CD14-positive monocyte (primary cell): ENCODE measurements around the gene FOXO6. TPM values are rescaled to one million over a fixed set of nuclear protein-coding genes. Genes with fewer than 3 reads are reported as not detected.

Experiments
- DNase-seq, 3 donors: peaks; one replicate each; pipeline ENCODE4 v3.0.0-alpha.2; 2011 to 2022
- H2AFZ ChIP-seq: 2 replicates; pipeline ENCODE4 v1.6.0; 2012; ENCODE audit warnings: mild to moderate bottlenecking, low read depth, low read length, inconsistent platforms; ENCODE audit not compliant: insufficient read depth, poor library complexity, severe bottlenecking
- H3K27ac ChIP-seq, 2 donors: 1 replicate in 1 of 2; 2 replicates in 1 of 2; pipeline ENCODE4 v1.5.1; 2012 to 2013; ENCODE audit warnings: low read length in 2 of 2, control low read depth in 1 of 2, inconsistent platforms in 1 of 2, low read depth in 1 of 2, mild to moderate bottlenecking in 1 of 2
- H3K27me3 ChIP-seq, 2 donors: one replicate each; pipeline versions ENCODE4 v1.6.0 to v1.6.1; 2011 to 2013; ENCODE audit warnings: low read length in 2 of 2; ENCODE audit not compliant: control insufficient read depth in 2 of 2, insufficient read depth in 2 of 2
- H3K36me3 ChIP-seq, 2 donors: replicated peaks in 1 of 2; 1 replicate in 1 of 2; 2 replicates in 1 of 2; pipeline versions ENCODE4 v1.5.1 to v1.6.1; 2012 to 2013; ENCODE audit warnings: low read length in 2 of 2, control low read depth in 1 of 2, inconsistent platforms in 1 of 2, mild to moderate bottlenecking in 1 of 2; ENCODE audit not compliant: insufficient read depth in 2 of 2, control insufficient read depth in 1 of 2
- H3K4me1 ChIP-seq, 2 donors: 1 replicate in 1 of 2; 2 replicates in 1 of 2; pipeline versions ENCODE4 v1.5.1 to v1.6.1; 2012 to 2013; ENCODE audit warnings: low read length in 2 of 2, control low read depth in 1 of 2, inconsistent platforms in 1 of 2, mild to moderate bottlenecking in 1 of 2, moderate library complexity in 1 of 2; ENCODE audit not compliant: insufficient read depth in 2 of 2, control insufficient read depth in 1 of 2
- H3K4me2 ChIP-seq: replicated peaks from 2 replicates; pipeline ENCODE3; 2012; ENCODE audit warnings: low read length, moderate library complexity, mild to moderate bottlenecking; ENCODE audit not compliant: poor library complexity, severe bottlenecking; ENCODE audit errors: extremely low read depth
- H3K4me3 ChIP-seq, 3 experiments: fragments of 200-600 bp in 1 of 3; sonication (generic) in 1 of 3; replicated peaks in 1 of 3; 1 replicate in 2 of 3; 2 replicates in 1 of 3; pipeline ENCODE4 v1.5.1; 2011 to 2013; ENCODE audit warnings: low read length in 3 of 3, mild to moderate bottlenecking in 3 of 3, control low read depth in 2 of 3, low read depth in 2 of 3, inconsistent platforms in 1 of 3, moderate library complexity in 1 of 3
- H3K79me2 ChIP-seq: 2 replicates; pipeline ENCODE4 v1.6.0; 2012; ENCODE audit warnings: mild to moderate bottlenecking, control low read depth, inconsistent platforms, low read length, moderate library complexity; ENCODE audit not compliant: insufficient read depth
- H3K9ac ChIP-seq: 2 replicates; pipeline ENCODE4 v1.6.0; 2017; ENCODE audit warnings: low read length, mild to moderate bottlenecking; ENCODE audit not compliant: insufficient read depth, poor library complexity, severe bottlenecking
- H3K9me3 ChIP-seq, 2 donors: replicated peaks in 1 of 2; 1 replicate in 1 of 2; 2 replicates in 1 of 2; pipeline versions ENCODE4 v1.5.1 to v1.6.1; 2012 to 2013; ENCODE audit warnings: low read length in 2 of 2, control low read depth in 1 of 2; ENCODE audit not compliant: control insufficient read depth in 1 of 2, insufficient read depth in 1 of 2
- H4K20me1 ChIP-seq: 2 replicates; pipeline ENCODE4 v1.6.0; 2012; ENCODE audit warnings: mild to moderate bottlenecking, low read length, control low read depth, moderate library complexity; ENCODE audit not compliant: insufficient read depth
- H3K27ac Mint-ChIP-seq, 7 donors: one replicate each; pipeline ENCODE4 v1.8.0; 2020; ENCODE audit warnings: mild to moderate bottlenecking in 7 of 7, mixed read lengths in 7 of 7, moderate library complexity in 6 of 7, inconsistent platforms in 2 of 7
- H3K27me3 Mint-ChIP-seq, 3 donors: one replicate each; pipeline ENCODE4 v1.8.0; 2021 to 2022; ENCODE audit warnings: low read depth in 3 of 3, mild to moderate bottlenecking in 3 of 3, mixed read lengths in 3 of 3, moderate library complexity in 3 of 3, inconsistent platforms in 1 of 3
- H3K36me3 Mint-ChIP-seq, 2 donors: one replicate each; pipeline ENCODE4 v1.8.0; 2020; ENCODE audit warnings: mixed read lengths in 2 of 2, inconsistent platforms in 1 of 2, mild to moderate bottlenecking in 1 of 2
- H3K4me1 Mint-ChIP-seq: one replicate; pipeline ENCODE4 v1.8.0; 2020; ENCODE audit warnings: mild to moderate bottlenecking, mixed read lengths
- H3K4me3 Mint-ChIP-seq, 2 donors: one replicate each; pipeline ENCODE4 v1.8.0; 2020; ENCODE audit warnings: mild to moderate bottlenecking in 2 of 2, mixed read lengths in 2 of 2, moderate library complexity in 1 of 2
- H3K9me3 Mint-ChIP-seq, 7 donors: one replicate each; pipeline ENCODE4 v1.8.0; 2020 to 2022; ENCODE audit warnings: mixed read lengths in 7 of 7, mild to moderate bottlenecking in 6 of 7, moderate library complexity in 6 of 7, inconsistent platforms in 2 of 7
- WGBS: methylation state at CpG from one replicate; pipeline ENCODE4 v1.1.5; 2013; ENCODE audit warnings: missing lambda C conversion rate; ENCODE audit not compliant: insufficient coverage; 5-methylcytosine and 5-hydroxymethylcytosine counted together
- intact Hi-C, 2 donors: fragments of 100-400 bp; cut with micrococcal nuclease; formaldehyde crosslinking; loops; one replicate each; pipeline versions ENCODE4 v1.15.0 to v1.15.1; 2023
- polyA plus RNA-seq, 3 donors: library from polyadenylated mRNA; depleted of rRNA in 1 of 3; unstranded in 2 of 3; stranded (reverse) in 1 of 3; fragments of 300-500 nt in 2 of 3; fragments of >200 nt in 1 of 3; fragmentation: Illumina TruSeq in 2 of 3; gene quantifications; 1 replicate in 2 of 3; 2 replicates in 1 of 3; pipeline ENCODE4 v1.2.3, GENCODE V29; 2012 to 2021
- TF ChIP-seq, protein P1 (sequence below): fragments of 200-600 bp; IDR thresholded peaks from one replicate; pipeline ENCODE4 v1.8.0; 2022; ENCODE audit warnings: antibody characterized with exemption, mild to moderate bottlenecking

The FOXO6 gene
- polyA plus RNA-seq, 3 donors: 0.05 TPM; not detected in 2

DNA sequence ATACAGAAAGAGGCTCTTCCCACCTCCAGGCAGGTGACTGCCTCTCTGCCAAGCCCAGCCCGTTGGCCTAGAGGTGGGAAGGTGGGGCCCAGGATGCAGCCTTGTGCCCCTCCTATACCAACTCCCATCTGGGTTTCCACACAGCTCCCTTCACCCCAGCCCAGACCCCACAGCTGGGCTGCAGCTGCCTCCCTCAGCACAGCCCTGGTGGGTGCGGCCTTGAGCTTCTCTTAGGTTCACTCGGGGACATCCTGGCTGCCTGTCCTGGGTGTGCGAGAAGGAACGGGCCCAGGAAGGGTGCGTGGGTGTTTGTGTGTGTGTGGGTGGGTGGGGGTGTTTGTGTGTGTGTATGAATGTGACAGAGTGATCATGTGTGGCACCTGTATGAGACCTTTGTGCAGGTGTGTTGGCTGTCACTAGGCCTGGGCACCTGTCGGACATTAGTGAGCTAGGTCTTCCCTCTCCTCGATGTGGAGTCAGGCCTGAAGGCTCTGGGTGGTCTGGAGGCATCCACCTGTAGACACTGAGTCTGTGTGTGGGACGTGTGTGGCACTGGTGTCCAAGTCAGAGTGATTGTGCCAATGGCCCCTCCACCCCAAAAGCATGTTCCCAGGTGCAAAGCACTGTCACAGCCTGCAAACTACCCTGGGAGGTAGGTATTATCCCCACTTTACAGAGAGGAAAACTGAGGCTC is 30.7 kb downstream of the FOXO6 start:
- TF ChIP-seq, protein P1, sequence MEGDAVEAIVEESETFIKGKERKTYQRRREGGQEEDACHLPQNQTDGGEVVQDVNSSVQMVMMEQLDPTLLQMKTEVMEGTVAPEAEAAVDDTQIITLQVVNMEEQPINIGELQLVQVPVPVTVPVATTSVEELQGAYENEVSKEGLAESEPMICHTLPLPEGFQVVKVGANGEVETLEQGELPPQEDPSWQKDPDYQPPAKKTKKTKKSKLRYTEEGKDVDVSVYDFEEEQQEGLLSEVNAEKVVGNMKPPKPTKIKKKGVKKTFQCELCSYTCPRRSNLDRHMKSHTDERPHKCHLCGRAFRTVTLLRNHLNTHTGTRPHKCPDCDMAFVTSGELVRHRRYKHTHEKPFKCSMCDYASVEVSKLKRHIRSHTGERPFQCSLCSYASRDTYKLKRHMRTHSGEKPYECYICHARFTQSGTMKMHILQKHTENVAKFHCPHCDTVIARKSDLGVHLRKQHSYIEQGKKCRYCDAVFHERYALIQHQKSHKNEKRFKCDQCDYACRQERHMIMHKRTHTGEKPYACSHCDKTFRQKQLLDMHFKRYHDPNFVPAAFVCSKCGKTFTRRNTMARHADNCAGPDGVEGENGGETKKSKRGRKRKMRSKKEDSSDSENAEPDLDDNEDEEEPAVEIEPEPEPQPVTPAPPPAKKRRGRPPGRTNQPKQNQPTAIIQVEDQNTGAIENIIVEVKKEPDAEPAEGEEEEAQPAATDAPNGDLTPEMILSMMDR: no peak
- Histone ChIP-seq H3K4me1 (no peaks in the 10 kb centered on the region), H3K27ac (no peak overlapping the region), H3K79me2 (no peaks in the 10 kb centered on the region), H3K4me2 (no peak overlapping the region), H3K4me3 (no peak overlapping the region), H3K27me3 (peaks cover 0 to 25% of the 10 kb centered on the region in 2 donors), H3K9ac (no peak overlapping the region), H4K20me1 (no peaks in the 10 kb centered on the region), H3K9me3 (no peaks in the 10 kb centered on the region), H2AFZ (no peak overlapping the region), H3K36me3 (no peaks in the 10 kb centered on the region)
- Mint-ChIP-seq H3K4me3 (no peak overlapping the region), H3K27ac (no peak overlapping the region), H3K36me3 (no peaks in the 10 kb centered on the region), H3K27me3 (peaks cover 12 to 35% (median 23%) of the 10 kb centered on the region in 3 donors), H3K4me1 (no peaks in the 10 kb centered on the region), H3K9me3 (no peaks in the 10 kb centered on the region)
- intact Hi-C loops: no loop called here
- DNase-seq: no peak
- WGBS: 96% methylated on average over 8 of the region's 9 CpGs

DNA sequence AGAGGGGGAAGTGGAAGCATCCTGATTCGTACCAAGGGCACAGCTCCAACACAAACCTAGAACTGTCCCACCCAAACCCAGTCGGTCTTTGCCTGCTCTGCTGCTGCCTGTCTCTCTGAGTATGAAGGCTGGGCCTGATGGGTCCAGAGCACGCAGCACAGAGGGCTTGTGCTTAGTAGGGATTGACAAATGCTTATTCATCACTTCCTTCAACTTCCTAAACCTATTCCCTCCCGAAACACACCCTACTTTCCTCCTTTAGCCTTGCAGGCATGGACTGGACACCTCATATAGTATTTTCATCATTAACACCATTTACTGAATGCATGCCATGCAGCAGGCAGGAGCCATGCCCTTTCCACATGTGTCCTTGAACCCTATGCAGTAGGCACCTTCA is 31.3 kb downstream of the FOXO6 start:
- Histone ChIP-seq H3K27me3 (peaks cover 0 to 20% of the 10 kb centered on the region in 2 donors), H3K36me3 (no peaks in the 10 kb centered on the region), H3K27ac (no peak overlapping the region), H3K79me2 (no peaks in the 10 kb centered on the region), H3K4me2 (no peak overlapping the region), H3K4me3 (no peak overlapping the region), H4K20me1 (no peaks in the 10 kb centered on the region), H3K9ac (no peak overlapping the region), H2AFZ (no peak overlapping the region), H3K9me3 (no peaks in the 10 kb centered on the region), H3K4me1 (no peaks in the 10 kb centered on the region)
- no peak for DNase-seq
- H3K4me3 Mint-ChIP-seq: no peak overlapping the region
- peaks cover 12 to 32% (median 18%) of the 10 kb centered on the region in 3 donors for H3K27me3 Mint-ChIP-seq
- no peaks in the 10 kb centered on the region for H3K4me1 Mint-ChIP-seq
- H3K27ac Mint-ChIP-seq: no peak overlapping the region
- TF ChIP-seq, protein P1: no peak
- H3K36me3 Mint-ChIP-seq: no peaks in the 10 kb centered on the region
- intact Hi-C loops: no loop called here
- no peaks in the 10 kb centered on the region for H3K9me3 Mint-ChIP-seq
- 60% methylated on average over 1 of the region's 4 CpGs for WGBS
